GM12878 (cell line): ENCODE results near the gene TMEM250. TPM values are rescaled to one million over a fixed set of nuclear protein-coding genes. Genes with fewer than 3 reads are reported as not detected.

Source experiments
- HDGF ChIP-seq: fragments of 450-650 bp; IDR thresholded peaks from 2 replicates; pipeline ENCODE4 v1.6.1; 2016; ENCODE audit warnings: antibody characterized with exemption
- HSF1 ChIP-seq: fragments of 150-350 bp; IDR thresholded peaks from 2 replicates; pipeline ENCODE4 v1.6.1; 2014; ENCODE audit warnings: mild to moderate bottlenecking, low read depth, low read length
- MXI1 ChIP-seq: fragments of 150-350 bp; IDR thresholded peaks from 2 replicates; pipeline ENCODE4 v1.6.1; 2011; ENCODE audit warnings: low read depth, mild to moderate bottlenecking, inconsistent platforms, low read length, improper control_type of control experiment
- RELB ChIP-seq: fragments of 450-650 bp; IDR thresholded peaks from 2 replicates; pipeline ENCODE4 v1.6.1; 2017; ENCODE audit warnings: low read depth, mild to moderate bottlenecking, moderate library complexity
- TCF12 ChIP-seq: IDR thresholded peaks from 2 replicates; pipeline ENCODE4 v1.6.1; 2011; ENCODE audit warnings: low read depth, mild to moderate bottlenecking, low read length
- TCF3 ChIP-seq: IDR thresholded peaks from 2 replicates; pipeline ENCODE4 v1.6.1; 2012; ENCODE audit warnings: low read depth, mild to moderate bottlenecking, low read length, borderline replicate concordance; ENCODE audit not compliant: insufficient read depth
- polyA plus RNA-seq, 11 experiments: library from polyadenylated mRNA; depleted of rRNA in 4 of 11; unstranded in 6 of 11; stranded (reverse) in 5 of 11; fragments of >200 nt; fragmentation: Nextera tagmentation in 4 of 11; fragmentation: Illumina TruSeq in 1 of 11; extraction: Ambion mirVana in 4 of 11; extraction: Trizol in 1 of 11; gene quantifications; 1 replicate in 1 of 11; 2 replicates in 10 of 11; pipeline versions ENCODE4 v1.2.1 to v1.2.3, GENCODE V29; 2011 to 2016; ENCODE audit warnings: inconsistent platforms in 2 of 11, missing spikeins in 2 of 11, low read depth in 1 of 11
- total RNA-seq, 4 experiments: library from RNA; depleted of rRNA in 3 of 4; stranded (reverse); fragments of >200 nt in 3 of 4; fragmentation: Illumina TruSeq in 1 of 4; extraction: Trizol in 1 of 4; gene quantifications; 2 replicates each; pipeline versions ENCODE4 v1.2.1 to v1.2.3, GENCODE V29; 2013 to 2021

Gene TMEM250
- total and polyA plus RNA-seq, 10 of the 15 experiments (the other 5 are each of a cell fraction or from before 2014, with no cell fraction given), result 0.39 to 39.9 (median 8.5) TPM

GRCh38 chr9:136110082-136111061 is 8.3 kb downstream of the TMEM250 start (continued):
- TF ChIP-seq TCF3 (no peak), HDGF (peak; percentile 31; the same call in 1 of the 2 replicates), MXI1 (peak; percentile 71), RELB (0 out of 2 replicates have a peak, but pooled peaks have one; percentile 7), TCF12 (no peak), HSF1 (no peak)
- TF ChIP-seq, all 136 proteins: peak for 16
